HG03469 (cell line): ENCODE results near the gene NUFIP1.
A peak's percentile ranks its signal among the peaks of the same experiment; 100 is the strongest.
"Not testable (repeated sequence)": the region's sequence is repeated elsewhere in the genome, so short reads cannot be mapped to it uniquely, and the experiment has no call there.

Experiments used
- ATAC-seq: cut with Tn5 transposase; IDR thresholded peaks from one replicate; pipeline ENCODE4 v1.9.1; 2021; ENCODE audit warnings: mild to moderate bottlenecking, moderate library complexity, moderate number of reproducible peaks; ENCODE audit not compliant: unreplicated experiment

Gene NUFIP1

DNA sequence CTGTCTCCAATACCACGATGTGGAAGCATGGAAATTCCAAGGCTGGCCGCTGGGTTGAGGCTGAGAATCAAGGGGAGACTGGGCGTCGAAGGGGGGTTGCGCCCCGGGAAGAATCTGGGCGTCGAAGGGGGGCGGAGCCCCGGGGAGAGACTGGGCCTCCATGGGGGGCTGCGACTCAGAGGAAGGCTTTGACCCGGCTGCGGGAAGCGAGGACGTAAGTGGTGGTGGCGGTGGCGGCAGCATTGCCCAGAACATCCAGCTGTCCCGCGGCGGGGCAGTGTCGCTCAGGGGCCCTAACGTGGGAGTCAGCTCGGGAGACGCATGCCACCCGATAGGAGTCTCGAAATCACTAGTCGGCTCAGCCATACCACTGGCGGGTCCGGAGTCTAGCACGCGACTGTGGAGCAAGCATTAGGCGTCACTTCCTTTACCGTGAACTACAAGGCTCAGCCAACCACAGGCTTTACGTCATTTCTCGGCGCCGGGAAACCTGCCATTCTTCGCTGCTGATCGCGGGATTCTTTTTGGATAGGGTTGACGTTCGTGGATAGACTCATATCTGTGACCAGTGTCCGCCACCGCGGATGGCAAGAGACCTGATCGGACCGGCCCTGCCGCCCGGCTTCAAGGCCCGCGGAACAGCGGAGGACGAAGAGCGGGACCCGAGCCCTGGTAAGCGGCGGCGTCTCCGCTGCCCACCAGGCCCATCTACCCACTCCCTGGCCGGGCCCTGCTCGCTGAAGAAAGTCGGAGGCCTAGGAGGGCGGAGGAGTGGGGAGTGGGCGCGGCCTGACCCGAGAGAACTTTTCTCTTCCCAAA, at the start of gene NUFIP1, which contains the start of gene GPALPP1:
Gene NUFIP1, minus strand, starts transcription at position 401 of the 819 bp plus-strand sequence. Its CDS starts 35 bp downstream, at position 366.
Gene GPALPP1, plus strand, starts transcription at position 468 of the 819 bp plus-strand sequence. Its CDS starts 117 bp downstream, at position 585.
- ATAC-seq, result peak; percentile 71

DNA sequence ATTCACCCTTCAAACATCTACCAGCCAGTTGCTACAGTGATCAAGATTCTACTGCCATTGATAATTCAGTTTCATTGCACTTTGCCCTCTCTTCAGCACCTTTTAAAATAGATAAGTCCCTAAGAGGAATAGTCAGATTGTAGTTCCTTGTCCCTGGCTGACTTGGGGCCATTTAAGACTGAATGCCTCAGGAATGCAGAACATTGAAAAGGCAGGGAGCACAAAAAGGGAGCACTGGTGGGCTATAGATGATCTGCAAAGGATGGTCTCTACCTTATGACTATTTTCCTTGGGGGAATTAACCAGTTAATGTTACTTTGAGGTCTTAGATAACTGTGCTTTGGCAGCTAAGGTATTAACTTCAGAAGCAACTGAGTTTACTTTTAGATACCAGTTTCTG, 46.9 kb upstream of the NUFIP1 start:
- no peak for ATAC-seq

- no peak for ATAC-seq
Observed at GRCh38 chr13:45034342-45034741, 45.1 kb upstream of the NUFIP1 start.

DNA sequence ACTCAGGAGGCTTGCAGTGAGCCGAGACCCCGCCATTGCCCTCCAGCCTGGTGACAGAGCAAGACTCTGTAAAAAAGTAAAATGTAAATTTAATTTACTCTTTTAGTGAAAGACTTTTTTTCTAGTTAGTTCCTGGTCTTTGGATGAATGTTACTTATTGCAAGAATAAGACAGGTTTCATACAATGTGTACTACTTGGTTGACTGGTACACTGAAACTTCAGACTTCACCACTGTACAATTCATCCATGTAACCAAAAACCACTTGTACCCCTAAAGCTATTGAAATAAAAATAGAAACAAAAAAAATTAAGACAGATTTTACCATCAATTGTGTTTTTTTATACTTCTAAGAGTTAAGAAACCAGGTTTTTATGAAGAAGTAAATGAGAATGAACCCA, 35.6 kb upstream of the NUFIP1 start:
- no peak for ATAC-seq

- ATAC-seq, result no peak
Observed at GRCh38 chr13:45021250-45021649, 32.0 kb upstream of the NUFIP1 start.

GRCh38 chr13:45019981-45020380, 30.7 kb upstream of the NUFIP1 start:
- ATAC-seq, result not testable (repeated sequence)

DNA sequence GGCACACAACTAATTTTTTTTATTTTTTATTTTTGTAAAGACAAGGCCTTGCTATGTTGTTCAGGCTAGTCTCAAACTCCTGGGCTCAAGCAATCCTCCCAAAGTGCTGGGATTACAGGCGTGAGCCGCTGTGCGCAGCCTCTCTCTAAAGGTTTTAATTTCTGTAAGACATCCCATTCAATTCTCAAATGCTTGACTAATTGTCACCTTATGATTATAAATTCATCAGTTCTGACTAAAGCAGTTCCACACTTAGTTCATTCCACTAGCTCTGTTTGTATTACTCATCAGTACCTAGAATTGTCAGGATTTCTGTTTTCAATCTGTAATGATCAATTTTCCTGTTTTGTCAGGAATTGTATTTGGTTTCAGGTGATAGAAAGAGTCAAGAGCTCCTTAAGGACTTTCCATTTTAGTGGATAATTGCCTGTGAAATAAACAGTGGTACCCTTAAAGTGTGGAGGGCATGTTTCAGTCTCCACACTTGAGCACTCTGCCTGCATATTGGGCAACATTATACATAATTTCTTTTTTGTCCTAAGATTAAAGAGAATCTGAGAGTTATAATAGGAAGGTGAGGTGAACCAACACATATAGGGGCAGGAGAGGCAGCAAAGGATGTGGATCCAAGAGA, 27.6 kb upstream of the NUFIP1 start:
- no peak for ATAC-seq

DNA sequence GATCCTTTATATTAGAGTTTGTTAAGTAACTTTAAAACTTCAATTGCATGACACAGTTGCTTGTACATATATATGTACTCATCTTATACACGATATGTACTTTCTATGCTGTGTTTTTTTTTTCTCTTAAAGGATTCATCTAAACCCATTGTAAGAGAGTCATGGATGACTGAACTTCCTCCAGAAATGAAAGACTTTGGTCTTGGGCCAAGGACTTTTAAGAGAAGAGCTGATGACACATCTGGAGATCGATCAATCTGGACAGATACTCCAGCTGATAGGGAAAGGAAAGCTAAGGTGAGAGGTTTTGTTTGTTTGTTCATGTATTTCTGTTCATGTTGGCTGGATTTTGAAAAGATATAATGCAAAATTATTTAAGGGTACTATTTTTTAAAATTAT, 26.0 kb upstream of the NUFIP1 start:
- ATAC-seq, result no peak

- no peak for ATAC-seq
Observed at GRCh38 chr13:45011198-45011597, 21.9 kb upstream of the NUFIP1 start.

- no peak for ATAC-seq
Observed at GRCh38 chr13:45007823-45008222, 18.6 kb upstream of the NUFIP1 start.

DNA sequence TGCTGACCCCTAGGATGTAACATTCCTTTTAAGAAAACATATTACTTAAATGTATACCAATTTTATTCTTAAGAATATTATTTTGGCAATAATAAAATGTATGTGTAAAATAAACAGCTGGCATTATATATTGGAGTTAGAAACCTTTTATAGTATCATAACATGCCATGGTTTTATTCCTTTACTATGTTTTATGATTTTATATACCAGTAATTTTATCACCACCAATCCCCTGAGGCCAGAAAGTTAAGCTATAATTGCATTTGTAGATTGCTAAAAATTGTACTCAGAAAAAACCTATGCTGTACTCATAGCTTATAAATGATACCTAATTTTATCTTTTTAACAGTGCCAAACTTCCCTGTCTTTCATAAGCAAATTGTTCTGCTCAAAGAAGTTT, 18.0 kb upstream of the NUFIP1 start:
- no peak for ATAC-seq

DNA sequence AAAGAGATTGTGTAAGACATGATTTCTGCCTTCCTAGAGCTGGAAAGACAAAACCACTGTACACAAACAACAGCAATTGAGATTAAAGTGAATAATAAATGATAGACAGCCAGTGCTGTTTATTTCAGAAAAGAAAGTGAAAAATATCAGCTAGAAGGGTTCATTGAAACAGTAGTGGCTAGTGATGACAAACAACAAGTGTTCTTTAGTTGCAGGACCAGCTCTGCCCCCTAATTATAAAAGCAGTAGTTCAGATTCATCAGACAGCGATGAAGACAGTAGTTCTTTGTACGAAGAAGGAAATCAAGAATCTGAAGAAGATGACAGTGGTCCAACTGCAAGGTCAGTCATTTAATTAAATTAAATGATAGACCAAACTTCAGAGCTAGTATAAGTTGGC, 14.8 kb upstream of the NUFIP1 start:
- no peak for ATAC-seq

DNA sequence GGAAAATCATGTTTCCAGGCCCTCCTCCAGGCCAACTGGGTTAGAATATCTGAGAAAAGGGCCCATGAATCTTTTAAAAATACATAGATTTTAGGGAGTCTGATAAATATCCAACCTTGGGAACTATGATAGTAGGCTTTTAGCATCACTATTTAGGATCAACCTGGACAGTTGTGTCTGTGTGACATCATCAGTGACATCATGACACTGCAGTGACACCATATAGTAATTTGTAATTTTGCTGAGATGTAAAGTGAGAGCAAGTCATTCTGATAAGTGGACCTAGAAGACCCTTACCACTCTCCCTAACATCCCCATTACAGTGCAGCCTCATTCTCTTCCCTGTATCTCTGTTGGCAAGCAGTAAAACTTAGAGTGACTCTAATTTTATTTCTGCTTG, 14.1 kb upstream of the NUFIP1 start:
- ATAC-seq, result no peak

- ATAC-seq, result no peak
Observed at GRCh38 chr13:44989941-44990340, 670 bp upstream of the NUFIP1 start.

DNA sequence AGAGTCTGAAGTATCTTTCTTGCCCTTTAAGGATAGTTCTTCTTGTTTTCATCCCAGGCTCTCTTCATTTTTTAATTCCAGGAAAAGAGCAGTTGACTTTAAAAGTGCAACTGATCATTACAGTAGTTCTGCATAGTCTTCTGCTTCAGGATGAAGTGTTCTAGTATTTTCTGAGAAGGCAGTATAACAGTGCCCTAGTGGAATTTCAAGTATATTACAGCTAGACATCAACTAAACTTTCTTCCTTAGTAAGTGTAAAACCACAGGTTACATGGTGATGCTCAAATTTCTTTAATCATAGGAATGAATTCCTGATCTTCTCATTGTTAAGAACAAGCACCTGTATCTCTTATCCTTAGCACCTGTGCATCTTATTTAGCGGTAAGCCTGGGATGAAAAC, 10.9 kb downstream of the NUFIP1 start:
- ATAC-seq, result no peak

DNA sequence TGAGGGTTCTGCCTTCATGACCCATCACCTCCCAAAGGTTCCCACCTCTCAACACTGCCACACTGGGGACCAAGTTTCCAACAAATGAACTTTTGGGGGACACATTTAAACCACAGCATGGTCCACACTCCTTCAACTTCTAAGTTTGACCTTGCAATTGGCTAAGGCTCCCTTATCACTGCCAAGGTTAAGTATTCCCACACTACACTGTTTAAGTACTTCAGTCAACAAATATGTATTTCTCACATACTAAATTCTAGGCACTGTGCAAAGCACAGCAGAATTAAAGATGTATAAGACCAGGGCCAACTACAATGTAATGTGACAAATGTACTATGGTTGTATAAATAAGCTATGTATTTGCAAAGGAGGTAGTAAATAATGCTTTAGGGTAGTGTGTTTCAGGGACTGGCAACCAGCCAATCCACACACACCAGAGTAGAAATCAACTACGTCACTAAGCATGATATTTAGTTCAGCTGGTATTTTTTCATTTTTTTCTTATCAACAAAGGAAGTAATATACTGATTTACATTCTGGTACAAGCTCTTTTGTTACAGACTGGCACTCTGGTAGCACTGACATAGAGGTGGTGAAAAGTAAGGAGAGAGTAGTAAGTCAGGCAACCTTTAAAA, 12.2 kb downstream of the NUFIP1 start:
- ATAC-seq, result no peak

- ATAC-seq, result no peak
Observed at GRCh38 chr13:44976196-44976595, 13.1 kb downstream of the NUFIP1 start.

- ATAC-seq, result no peak
Observed at GRCh38 chr13:44974056-44974793, 15.0 kb downstream of the NUFIP1 start.

DNA sequence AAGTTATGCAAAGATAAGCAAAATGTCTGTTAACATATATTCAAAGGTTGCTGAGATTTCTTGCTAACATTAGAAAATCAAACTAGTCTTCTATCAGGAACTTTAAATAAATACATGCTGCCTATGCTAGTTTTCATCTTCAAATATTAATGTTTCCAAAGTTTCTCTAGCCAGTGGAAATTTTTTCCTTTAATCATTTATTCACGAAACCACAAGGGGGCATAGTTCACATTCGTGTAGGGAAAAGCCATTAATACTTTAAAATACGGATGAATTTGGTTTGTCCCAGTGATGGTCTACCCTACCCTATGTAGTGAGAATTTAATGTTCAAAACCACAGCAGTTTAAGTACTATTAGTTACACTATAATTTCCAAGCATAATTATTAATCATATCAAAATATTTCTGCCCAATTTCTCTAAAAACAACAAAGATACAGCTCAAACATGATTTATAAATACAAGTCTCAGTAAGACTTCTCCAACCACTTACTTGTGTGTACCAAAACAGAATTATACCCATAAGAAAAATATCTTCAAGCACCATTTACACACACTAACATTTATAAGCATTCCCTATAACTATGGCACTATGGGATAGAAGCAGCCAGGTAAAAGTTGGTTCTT, 16.2 kb downstream of the NUFIP1 start:
- no peak for ATAC-seq
